NB4 (cell line): ENCODE data around the gene FOXJ3.

ENCODE experiments used
- DNase-seq: peaks from one replicate; pipeline ENCODE4 v3.0.0; 2010; ENCODE audit warnings: low read depth
- H3K4me3 ChIP-seq: one replicate; pipeline ENCODE4 v1.5.1; 2011; ENCODE audit warnings: mild to moderate bottlenecking, low read depth, low read length, moderate library complexity
- MYC ChIP-seq: IDR thresholded peaks from 2 replicates; pipeline ENCODE4 v1.6.1; 2011; ENCODE audit warnings: low read depth, low read length
- POLR2A ChIP-seq: IDR thresholded peaks from 2 replicates; pipeline ENCODE4 v1.6.1; 2011; ENCODE audit warnings: mild to moderate bottlenecking; ENCODE audit not compliant: insufficient read length; ENCODE audit errors: extremely low read depth
- TF ChIP-seq, protein P1 (sequence below): IDR thresholded peaks from 2 replicates; pipeline ENCODE4 v1.6.1; 2011; ENCODE audit warnings: low read depth, low read length
- TF ChIP-seq, protein P2 (sequence below): IDR thresholded peaks from one replicate; pipeline ENCODE4 v1.5.1; 2012; ENCODE audit warnings: low read depth, low read length

Gene FOXJ3

GRCh38 chr1:42128964-42129363 lies 206.1 kb downstream of the FOXJ3 start:
- DNase-seq: no peak
- TF ChIP-seq, protein P1, sequence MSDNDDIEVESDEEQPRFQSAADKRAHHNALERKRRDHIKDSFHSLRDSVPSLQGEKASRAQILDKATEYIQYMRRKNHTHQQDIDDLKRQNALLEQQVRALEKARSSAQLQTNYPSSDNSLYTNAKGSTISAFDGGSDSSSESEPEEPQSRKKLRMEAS: no peak
- no peak for TF ChIP-seq MYC
- TF ChIP-seq POLR2A: no peak
- TF ChIP-seq, protein P2, sequence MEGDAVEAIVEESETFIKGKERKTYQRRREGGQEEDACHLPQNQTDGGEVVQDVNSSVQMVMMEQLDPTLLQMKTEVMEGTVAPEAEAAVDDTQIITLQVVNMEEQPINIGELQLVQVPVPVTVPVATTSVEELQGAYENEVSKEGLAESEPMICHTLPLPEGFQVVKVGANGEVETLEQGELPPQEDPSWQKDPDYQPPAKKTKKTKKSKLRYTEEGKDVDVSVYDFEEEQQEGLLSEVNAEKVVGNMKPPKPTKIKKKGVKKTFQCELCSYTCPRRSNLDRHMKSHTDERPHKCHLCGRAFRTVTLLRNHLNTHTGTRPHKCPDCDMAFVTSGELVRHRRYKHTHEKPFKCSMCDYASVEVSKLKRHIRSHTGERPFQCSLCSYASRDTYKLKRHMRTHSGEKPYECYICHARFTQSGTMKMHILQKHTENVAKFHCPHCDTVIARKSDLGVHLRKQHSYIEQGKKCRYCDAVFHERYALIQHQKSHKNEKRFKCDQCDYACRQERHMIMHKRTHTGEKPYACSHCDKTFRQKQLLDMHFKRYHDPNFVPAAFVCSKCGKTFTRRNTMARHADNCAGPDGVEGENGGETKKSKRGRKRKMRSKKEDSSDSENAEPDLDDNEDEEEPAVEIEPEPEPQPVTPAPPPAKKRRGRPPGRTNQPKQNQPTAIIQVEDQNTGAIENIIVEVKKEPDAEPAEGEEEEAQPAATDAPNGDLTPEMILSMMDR: no peak
- no peak overlapping the region for H3K4me3 ChIP-seq

DNA sequence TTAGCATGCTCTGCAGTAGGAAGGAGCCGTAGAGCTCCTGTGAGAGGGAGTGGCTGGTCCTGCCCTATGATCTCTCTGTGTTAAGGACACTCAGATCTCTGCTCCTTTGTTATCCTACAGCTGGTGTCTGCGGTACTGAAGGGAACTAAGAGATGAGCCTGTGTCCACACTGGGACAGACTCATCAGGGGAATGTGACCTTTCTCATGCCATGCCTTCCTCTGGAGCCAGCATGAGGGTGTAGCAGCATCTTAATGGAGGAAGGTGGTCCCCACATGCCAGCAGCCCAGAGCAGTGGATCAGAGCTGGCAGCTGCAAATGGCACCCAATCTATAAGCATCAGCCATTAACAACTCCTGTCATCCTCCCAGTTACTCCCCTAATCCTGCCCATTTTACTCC lies 206.5 kb downstream of the FOXJ3 start:
- TF ChIP-seq POLR2A: no peak
- TF ChIP-seq, protein P1: no peak
- TF ChIP-seq MYC: no peak
- TF ChIP-seq, protein P2: no peak

GRCh38 chr1:42127767-42128166 lies 207.3 kb downstream of the FOXJ3 start:
- DNase-seq: no peak
- no peak overlapping the region for H3K4me3 ChIP-seq
- TF ChIP-seq MYC (no peak), POLR2A (no peak)
- TF ChIP-seq, protein P2: no peak
- TF ChIP-seq, protein P1: no peak

More for the DNA sequence above, 206.5 kb downstream of the FOXJ3 start:
- no peak for DNase-seq
- H3K4me3 ChIP-seq: no peak overlapping the region
